H1 (cell line): ENCODE results near the gene AKR1C1. TPM values are rescaled to one million over a fixed set of nuclear protein-coding genes. Genes with fewer than 3 reads are reported as not detected.

Source experiments
- CTCF ChIA-PET: fragments of 300-600 bp; sonication (Branson Sonifier 250); formaldehyde crosslinking; loops from one replicate; lab custom pipeline; 2021; ENCODE audit not compliant: partially characterized antibody; lab: Charles Lee
- POLR2A ChIA-PET: fragments of 300-600 bp; sonication (Branson Sonifier 250); formaldehyde crosslinking; loops from one replicate; lab custom pipeline; 2021; ENCODE audit warnings: inconsistent platforms; ENCODE audit not compliant: partially characterized antibody; lab: Charles Lee
- DNase-seq, 2 experiments: peaks; one replicate each; pipeline versions ENCODE4 v3.0.0 to v3.0.0-alpha.2; 2010 to 2022; ENCODE audit warnings: low spot score in 2 of 2, low read depth in 1 of 2, mixed read lengths in 1 of 2
- FAIRE-seq: peaks from 2 replicates; lab custom pipeline; 2011; peaks lifted over from hg19 to GRCh38; lab: Jason Lieb, UNC
- H2AFZ ChIP-seq: 2 replicates; pipeline ENCODE4 v1.8.1; 2012; ENCODE audit warnings: low read length, inconsistent platforms
- H2AK5ac ChIP-seq: 2 replicates; pipeline ENCODE4 v1.6.1; 2013; ENCODE audit warnings: low read depth, low read length
- H2BK120ac ChIP-seq: replicated peaks from 2 replicates; pipeline ENCODE3; 2013; ENCODE audit warnings: low read depth, low read length, inconsistent platforms
- H2BK12ac ChIP-seq: 2 replicates; pipeline ENCODE4 v1.6.1; 2013; ENCODE audit warnings: low read depth, low read length
- H2BK15ac ChIP-seq: 2 replicates; pipeline ENCODE4 v1.6.1; 2013; ENCODE audit warnings: low read length
- H2BK20ac ChIP-seq: 2 replicates; pipeline ENCODE4 v1.6.1; 2013; ENCODE audit warnings: low read length
- H2BK5ac ChIP-seq: 2 replicates; pipeline ENCODE4 v1.6.1; 2013; ENCODE audit warnings: low read depth, low read length
- H3K14ac ChIP-seq: 2 replicates; pipeline ENCODE4 v1.6.1; 2013; ENCODE audit warnings: inconsistent platforms; ENCODE audit not compliant: insufficient read length
- H3K18ac ChIP-seq: 2 replicates; pipeline ENCODE4 v1.6.1; 2013; ENCODE audit warnings: low read length; ENCODE audit errors: extremely low read depth
- H3K23ac ChIP-seq: 2 replicates; pipeline ENCODE4 v1.6.1; 2013; ENCODE audit warnings: inconsistent platforms; ENCODE audit not compliant: insufficient read length
- H3K23me2 ChIP-seq: 2 replicates; pipeline ENCODE4 v1.6.1; 2013; ENCODE audit warnings: low read depth, low read length
- H3K27ac ChIP-seq: 2 replicates; pipeline ENCODE4 v1.6.1; 2011; ENCODE audit warnings: low read depth, low read length, inconsistent platforms
- H3K27me3 ChIP-seq, 4 experiments: replicated peaks in 1 of 4; 1 replicate in 1 of 4; 2 replicates in 3 of 4; pipeline versions ENCODE4 v1.6.1 to v1.8.1; 2011 to 2013; ENCODE audit warnings: low read length in 3 of 4, mild to moderate bottlenecking in 3 of 4, inconsistent platforms in 2 of 4, mixed read lengths in 2 of 4, moderate library complexity in 1 of 4; ENCODE audit not compliant: control insufficient read depth in 3 of 4, insufficient read depth in 3 of 4; ENCODE audit errors: extremely low read depth in 1 of 4
- H3K36me3 ChIP-seq, 4 experiments: 2 replicates each; pipeline versions ENCODE4 v1.6.1 to v1.8.1; 2011 to 2013; ENCODE audit warnings: mild to moderate bottlenecking in 4 of 4, low read length in 3 of 4, moderate library complexity in 2 of 4, control low read depth in 1 of 4, inconsistent platforms in 1 of 4; ENCODE audit not compliant: insufficient read depth in 4 of 4, control insufficient read depth in 2 of 4
- H3K4ac ChIP-seq: replicated peaks from 2 replicates; pipeline ENCODE3; 2013; ENCODE audit warnings: low read length, low read depth, mixed read lengths, inconsistent platforms; ENCODE audit not compliant: insufficient read length
- H3K4me1 ChIP-seq, 4 experiments: replicated peaks in 1 of 4; 1 replicate in 1 of 4; 2 replicates in 3 of 4; pipeline versions ENCODE4 v1.6.1 to v1.8.1; 2011 to 2013; ENCODE audit warnings: low read length in 3 of 4, inconsistent platforms in 2 of 4, mixed read lengths in 1 of 4; ENCODE audit not compliant: insufficient read depth in 4 of 4, control insufficient read depth in 3 of 4
- H3K4me2 ChIP-seq, 2 experiments: 2 replicates each; pipeline versions ENCODE4 v1.6.1 to v1.8.1; 2011 to 2013; ENCODE audit warnings: low read depth in 2 of 2, low read length in 2 of 2, control low read depth in 1 of 2, inconsistent platforms in 1 of 2, mild to moderate bottlenecking in 1 of 2; ENCODE audit not compliant: insufficient read depth in 1 of 2
- H3K4me3 ChIP-seq, 4 experiments: fragments of 200-600, 300-600 bp in 1 of 4; sonication (generic), shearing (Covaris generic), sonication (Bioruptor Twin) in 1 of 4; 2 replicates each; pipeline versions ENCODE4 v1.5.1 to v1.8.1; 2011 to 2016; ENCODE audit warnings: low read length in 4 of 4, low read depth in 3 of 4, control low read depth in 2 of 4, inconsistent platforms in 2 of 4, mild to moderate bottlenecking in 2 of 4, mixed read lengths in 1 of 4, moderate library complexity in 1 of 4; ENCODE audit not compliant: insufficient read depth in 2 of 4; ENCODE audit errors: extremely low read depth in 1 of 4
- H3K56ac ChIP-seq: replicated peaks from 2 replicates; pipeline ENCODE3; 2013; ENCODE audit warnings: low read depth, mild to moderate bottlenecking, mixed read lengths, low read length, inconsistent platforms; ENCODE audit not compliant: insufficient read length
- H3K79me1 ChIP-seq: 2 replicates; pipeline ENCODE4 v1.6.1; 2013; ENCODE audit warnings: low read depth, low read length, control low read depth
- H3K79me2 ChIP-seq, 2 experiments: 2 replicates each; pipeline versions ENCODE4 v1.6.1 to v1.8.1; 2012 to 2013; ENCODE audit warnings: low read length in 2 of 2, mild to moderate bottlenecking in 2 of 2, inconsistent platforms in 1 of 2; ENCODE audit not compliant: insufficient read depth in 2 of 2, control insufficient read depth in 1 of 2
- H3K9ac ChIP-seq, 4 experiments: replicated peaks in 1 of 4; 1 replicate in 1 of 4; 2 replicates in 3 of 4; pipeline versions ENCODE4 v1.6.1 to v1.8.1; 2011 to 2013; ENCODE audit warnings: low read depth in 3 of 4, low read length in 3 of 4, control low read depth in 2 of 4, mild to moderate bottlenecking in 2 of 4, moderate library complexity in 2 of 4, inconsistent platforms in 1 of 4; ENCODE audit errors: extremely low read depth in 1 of 4
- H3K9me3 ChIP-seq, 2 experiments: 2 replicates each; pipeline versions ENCODE4 v1.6.1 to v1.8.1; 2012 to 2013; ENCODE audit warnings: mild to moderate bottlenecking in 2 of 2, moderate library complexity in 2 of 2, control low read depth in 1 of 2, inconsistent platforms in 1 of 2, low read depth in 1 of 2, low read length in 1 of 2, mixed read lengths in 1 of 2; ENCODE audit not compliant: insufficient read depth in 2 of 2
- H4K20me1 ChIP-seq, 2 experiments: replicated peaks in 1 of 2; 2 replicates each; pipeline versions ENCODE3 to v1.8.1; 2011 to 2013; ENCODE audit warnings: inconsistent platforms in 2 of 2, low read length in 2 of 2, mild to moderate bottlenecking in 1 of 2; ENCODE audit not compliant: insufficient read depth in 2 of 2, control insufficient read depth in 1 of 2
- H4K5ac ChIP-seq: 2 replicates; pipeline ENCODE4 v1.6.1; 2013; ENCODE audit warnings: low read length, low read depth, mixed read lengths, inconsistent platforms; ENCODE audit not compliant: insufficient read length
- H4K8ac ChIP-seq: 2 replicates; pipeline ENCODE4 v1.8.0; 2013; ENCODE audit warnings: mild to moderate bottlenecking, moderate library complexity, low read length, inconsistent platforms; ENCODE audit not compliant: insufficient read depth; ENCODE audit errors: extremely low read depth
- H4K91ac ChIP-seq: replicated peaks from 2 replicates; pipeline ENCODE3; 2013; ENCODE audit warnings: low read length, mixed read lengths, inconsistent platforms; ENCODE audit not compliant: insufficient read length
- CBX8 ChIP-seq: fragments of 300-800, 300-1000 bp; sonication (generic); IDR thresholded peaks from 2 replicates; pipeline ENCODE4 v1.7.1; 2016; ENCODE audit warnings: low read depth, low read length, borderline replicate concordance
- CHD2 ChIP-seq: IDR thresholded peaks from 2 replicates; pipeline ENCODE4 v1.6.1; 2012; ENCODE audit warnings: low read length, improper control_type of control experiment
- E2F6 ChIP-seq: IDR thresholded peaks from 2 replicates; pipeline ENCODE4 v1.6.1; 2012; ENCODE audit warnings: inconsistent platforms
- FOSL1 ChIP-seq: IDR thresholded peaks from 2 replicates; pipeline ENCODE4 v1.6.1; 2011; ENCODE audit warnings: mild to moderate bottlenecking, low read depth, low read length, moderate library complexity; ENCODE audit not compliant: insufficient read depth
- KDM5A ChIP-seq: fragments of 200-600 bp; IDR thresholded peaks from 2 replicates; pipeline ENCODE4 v1.7.1; 2012; ENCODE audit warnings: mild to moderate bottlenecking, low read length, inconsistent platforms, mixed read lengths
- MAFK ChIP-seq: IDR thresholded peaks from 2 replicates; pipeline ENCODE4 v1.6.1; 2012; ENCODE audit warnings: low read depth, mild to moderate bottlenecking, improper control_type of control experiment, low read length
- RFX5 ChIP-seq: IDR thresholded peaks from 2 replicates; pipeline ENCODE4 v1.6.1; 2011; ENCODE audit warnings: low read depth, low read length, improper control_type of control experiment, borderline replicate concordance
- RXRA ChIP-seq: IDR thresholded peaks from 2 replicates; pipeline ENCODE4 v1.6.1; 2011; ENCODE audit warnings: low read depth, mild to moderate bottlenecking, low read length, moderate library complexity; ENCODE audit not compliant: insufficient read depth
- WGBS, 2 experiments: shearing (Covaris generic) in 1 of 2; methylation state at CpG; one replicate each; pipeline versions ENCODE4 v1.1.6 to v1.1.7; 2013 to 2015; ENCODE audit warnings: low lambda C conversion rate in 2 of 2, mixed read lengths in 2 of 2, inconsistent platforms in 1 of 2, low coverage in 1 of 2, missing lambda C conversion rate in 1 of 2; ENCODE audit not compliant: insufficient replicate concordance in 2 of 2, insufficient coverage in 1 of 2, insufficient read length in 1 of 2; ENCODE audit errors: extremely low coverage in 1 of 2, missing lambda C conversion rate in 1 of 2; 5-methylcytosine and 5-hydroxymethylcytosine counted together
- polyA plus RNA-seq, 7 experiments: library from polyadenylated mRNA; depleted of rRNA in 3 of 7; stranded (reverse) in 5 of 7; unstranded in 2 of 7; fragments of >200 nt in 5 of 7; fragments of 200-250 nt in 2 of 7; gene quantifications; 1 replicate in 5 of 7; 2 replicates in 1 of 7; 4 replicates in 1 of 7; pipeline versions ENCODE4 v1.2.1 to v1.2.3, GENCODE V29; 2011 to 2013; ENCODE audit warnings: missing spikeins in 2 of 7, mixed read lengths in 2 of 7
- total RNA-seq: library from RNA; stranded (reverse); fragmentation: NEBNext Ultra II Directional; extraction: Animal tissue kit (Norgen Biotek cat#: 25700); gene quantifications from 2 replicates; pipeline ENCODE4 v1.2.1, GENCODE V29; 2021

Gene AKR1C1
- total and polyA plus RNA-seq, 2 of the 8 experiments (the other 6 are each of a cell fraction or from before 2014, with no cell fraction given) = 1.4 to 2.1 TPM

GRCh38 chr10:5012595-5012994 is 49.4 kb downstream of the AKR1C1 start:
- no peak overlapping the region for H2BK15ac ChIP-seq
- DNase-seq = no peak
- no peak overlapping the region for H3K56ac ChIP-seq
- H2AK5ac ChIP-seq = no peak overlapping the region
- FAIRE-seq = no peak
- TF ChIP-seq KDM5A (no peak), E2F6 (no peak), MAFK (no peak), RFX5 (no peak), CBX8 (no peak), FOSL1 (no peak), CHD2 (no peak), RXRA (no peak)
- no peaks in the 10 kb centered on the region for H3K27me3 ChIP-seq
- H3K23me2 ChIP-seq = no peaks in the 10 kb centered on the region; the same call in 1 of the 2 replicates
- ChIA-PET POLR2A (no interaction called here), CTCF (no interaction called here)
- H3K27ac ChIP-seq = no peak overlapping the region
- no peak overlapping the region for H3K14ac ChIP-seq
- H3K9me3 ChIP-seq = no peaks in the 10 kb centered on the region
- no peaks in the 10 kb centered on the region for H3K79me1 ChIP-seq
- no peak overlapping the region for H2BK20ac ChIP-seq
- H3K4me1 ChIP-seq = no peaks in the 10 kb centered on the region
- no peak overlapping the region for H3K9ac ChIP-seq
- H3K18ac ChIP-seq = no peak overlapping the region
- H3K4ac ChIP-seq = no peak overlapping the region
- 84% methylated on average over 2 of the region's 2 CpGs; no CpG with 5 or more reads in 1 of the 2 experiments for WGBS, 2 experiments
- no peak overlapping the region for H2BK12ac ChIP-seq
- no peak overlapping the region for H4K91ac ChIP-seq
- no peak overlapping the region for H2BK120ac ChIP-seq
- no peak overlapping the region for H2AFZ ChIP-seq
- H3K23ac ChIP-seq = no peak overlapping the region
- H3K4me2 ChIP-seq = no peak overlapping the region
- no peak overlapping the region for H3K4me3 ChIP-seq
- no peak overlapping the region for H4K5ac ChIP-seq
- no peaks in the 10 kb centered on the region for H3K36me3 ChIP-seq
- H2BK5ac ChIP-seq = no peak overlapping the region
- H4K8ac ChIP-seq = no peak overlapping the region
- H3K79me2 ChIP-seq = no peaks in the 10 kb centered on the region
- no peaks in the 10 kb centered on the region for H4K20me1 ChIP-seq
